Gastroesophageal sphincter (tissue), 3 donors: Measurements from ENCODE around the gene OR10K1.

Source experiments
- CTCF ChIP-seq, 4 experiments: fragments of 200-600 bp in 2 of 4; fragments of 450-650 bp in 2 of 4; sonication (generic) in 1 of 4; IDR thresholded peaks; one replicate each; pipeline ENCODE4 v1.5.1; 2017 to 2019; ENCODE audit warnings: antibody characterized with exemption in 4 of 4, mild to moderate bottlenecking in 2 of 4, moderate library complexity in 2 of 4
- EP300 ChIP-seq: sonication (generic); formaldehyde crosslinking; IDR thresholded peaks from one replicate; pipeline ENCODE4 v1.6.1; 2017; ENCODE audit warnings: antibody characterized with exemption, mild to moderate bottlenecking
- POLR2A ChIP-seq, 2 donors: fragments of 450-650 bp; IDR thresholded peaks; one replicate each; pipeline ENCODE4 v1.6.1; 2017; ENCODE audit warnings: antibody characterized with exemption in 2 of 2, mild to moderate bottlenecking in 2 of 2, moderate library complexity in 1 of 2

GRCh38 chr1:158457246-158457645, 4.4 kb upstream of the OR10K1 start:
- TF ChIP-seq POLR2A (IDR thresholded peaks at IDR 0.05) (no peak), CTCF (IDR thresholded peaks at IDR 0.05) (no peak), EP300 (no peak)
